HEK293 (cell line): ENCODE results near the gene ZNF467.
A peak's percentile ranks its signal among the peaks of the same experiment; 100 is the strongest.

Experiments
- CTCF ChIA-PET: fragments of 350-600 bp; formaldehyde crosslinking; extraction: SDS; loops from one replicate; lab custom pipeline; 2021; ENCODE audit warnings: antibody characterized with exemption; lab: Yijun Ruan, JAX
- POLR2A ChIA-PET: fragments of 300-600 bp; formaldehyde crosslinking; extraction: SDS; loops from one replicate; lab custom pipeline; 2020; ENCODE audit warnings: antibody characterized with exemption, inconsistent platforms; lab: Yijun Ruan, JAX
- H3K27ac ChIP-seq: fragments of 200-500 bp; sonication (Bioruptor generic); 2 replicates; pipeline ENCODE4 v1.5.1; 2014; ENCODE audit warnings: low read depth, low read length, control low read depth, inconsistent platforms; ENCODE audit errors: extremely low read depth
- H3K36me3 ChIP-seq, 2 experiments: fragments of 200-500 bp in 1 of 2; sonication (Bioruptor generic) in 1 of 2; 1 replicate in 1 of 2; 2 replicates in 1 of 2; pipeline ENCODE4 v1.5.1; 2014 to 2017; ENCODE audit warnings: inconsistent platforms in 2 of 2, low read length in 2 of 2; ENCODE audit not compliant: control insufficient read depth in 2 of 2, insufficient read depth in 1 of 2
- H3K4me1 ChIP-seq: fragments of 200-500 bp; sonication (Bioruptor generic); 2 replicates; pipeline ENCODE4 v1.5.1; 2014; ENCODE audit warnings: mild to moderate bottlenecking, low read length, inconsistent platforms; ENCODE audit not compliant: control insufficient read depth, insufficient read depth
- H3K4me3 ChIP-seq: 2 replicates; pipeline ENCODE4 v1.5.1; 2011; ENCODE audit warnings: low read depth, mild to moderate bottlenecking, control low read depth, low read length, moderate library complexity
- H3K9me3 ChIP-seq: fragments of 200-500 bp; sonication (Bioruptor generic); 2 replicates; pipeline ENCODE4 v1.5.1; 2014; ENCODE audit warnings: low read depth, low read length, inconsistent platforms; ENCODE audit not compliant: control insufficient read depth, insufficient read depth
- BCL11B ChIP-seq: fragments of 450-650 bp; formaldehyde crosslinking; IDR thresholded peaks from 2 replicates; pipeline ENCODE4 v1.5.1; 2016; ENCODE audit warnings: low read depth, missing biosample characterization, missing genetic modification characterization
- GLIS1 ChIP-seq: fragments of 450-650 bp; formaldehyde crosslinking; IDR thresholded peaks from 2 replicates; pipeline ENCODE4 v1.5.1; 2016; ENCODE audit warnings: missing biosample characterization, missing genetic modification characterization
- HOXA7 ChIP-seq: sonication (generic); formaldehyde crosslinking; IDR thresholded peaks from 2 replicates; pipeline ENCODE4 v1.8.1; 2022; ENCODE audit warnings: missing genetic modification reagents, borderline replicate concordance
- INSM2 ChIP-seq: fragments of 450-650 bp; formaldehyde crosslinking; IDR thresholded peaks from 2 replicates; pipeline ENCODE4 v1.5.1; 2016; ENCODE audit warnings: missing biosample characterization, missing genetic modification characterization
- ZEB2 ChIP-seq: fragments of 450-650 bp; formaldehyde crosslinking; IDR thresholded peaks from 2 replicates; pipeline ENCODE4 v1.5.1; 2016; ENCODE audit warnings: missing biosample characterization, missing genetic modification characterization
- ZFP41 ChIP-seq: fragments of 450-650 bp; formaldehyde crosslinking; IDR thresholded peaks from 2 replicates; pipeline ENCODE4 v1.5.1; 2016; ENCODE audit warnings: missing biosample characterization, missing genetic modification characterization, borderline replicate concordance
- ZNF404 ChIP-seq: fragments of 450-650 bp; formaldehyde crosslinking; IDR thresholded peaks from 2 replicates; pipeline ENCODE4 v1.5.1; 2017; ENCODE audit warnings: missing biosample characterization, missing genetic modification characterization
- ZNF488 ChIP-seq: fragments of 450-650 bp; formaldehyde crosslinking; IDR thresholded peaks from 2 replicates; pipeline ENCODE4 v1.5.1; 2016; ENCODE audit warnings: missing biosample characterization, missing genetic modification characterization
- ZNF558 ChIP-seq: fragments of 450-650 bp; formaldehyde crosslinking; IDR thresholded peaks from 2 replicates; pipeline ENCODE4 v1.5.1; 2016; ENCODE audit warnings: missing biosample characterization, missing genetic modification characterization
- ZNF658 ChIP-seq: fragments of 450-650 bp; formaldehyde crosslinking; IDR thresholded peaks from 2 replicates; pipeline ENCODE4; 2016; ENCODE audit warnings: missing biosample characterization, missing genetic modification characterization
- ZNF704 ChIP-seq: fragments of 450-650 bp; formaldehyde crosslinking; IDR thresholded peaks from 2 replicates; pipeline ENCODE4 v1.5.1; 2016; ENCODE audit warnings: missing biosample characterization, missing genetic modification characterization
- ZNF843 ChIP-seq: fragments of 450-650 bp; formaldehyde crosslinking; IDR thresholded peaks from 2 replicates; pipeline ENCODE4 v1.5.1; 2016; ENCODE audit warnings: missing biosample characterization, missing genetic modification characterization
- TF ChIP-seq, protein P1 (sequence below): fragments of 450-650 bp; formaldehyde crosslinking; IDR thresholded peaks from 2 replicates; pipeline ENCODE4; 2016; ENCODE audit warnings: missing biosample characterization, missing genetic modification characterization
- TF ChIP-seq, protein P2 (sequence below): fragments of 450-650 bp; formaldehyde crosslinking; IDR thresholded peaks from 2 replicates; pipeline ENCODE4 v1.5.1; 2016; ENCODE audit warnings: missing biosample characterization, missing genetic modification characterization, low read depth
- TF ChIP-seq, protein P3 (sequence below): fragments of 450-650 bp; formaldehyde crosslinking; IDR thresholded peaks from 2 replicates; pipeline ENCODE4 v1.5.1; 2016; ENCODE audit warnings: missing biosample characterization, missing genetic modification characterization
- TF ChIP-seq, protein P4 (sequence below): fragments of 450-650 bp; formaldehyde crosslinking; IDR thresholded peaks from 2 replicates; pipeline ENCODE4 v1.5.1; 2016; ENCODE audit warnings: missing biosample characterization, missing genetic modification characterization

Gene ZNF467

GRCh38 chr7:149719912-149720335, 53.5 kb downstream of the ZNF467 start (continued):
- TF ChIP-seq, protein P1, sequence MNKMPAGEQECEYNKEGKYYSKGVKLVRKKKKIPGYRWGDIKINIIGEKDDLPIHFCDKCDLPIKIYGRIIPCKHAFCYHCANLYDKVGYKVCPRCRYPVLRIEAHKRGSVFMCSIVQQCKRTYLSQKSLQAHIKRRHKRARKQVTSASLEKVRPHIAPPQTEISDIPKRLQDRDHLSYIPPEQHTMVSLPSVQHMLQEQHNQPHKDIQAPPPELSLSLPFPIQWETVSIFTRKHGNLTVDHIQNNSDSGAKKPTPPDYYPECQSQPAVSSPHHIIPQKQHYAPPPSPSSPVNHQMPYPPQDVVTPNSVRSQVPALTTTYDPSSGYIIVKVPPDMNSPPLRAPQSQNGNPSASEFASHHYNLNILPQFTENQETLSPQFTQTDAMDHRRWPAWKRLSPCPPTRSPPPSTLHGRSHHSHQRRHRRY (tag by site-specific recombination) = no peak
- TF ChIP-seq, protein P2, sequence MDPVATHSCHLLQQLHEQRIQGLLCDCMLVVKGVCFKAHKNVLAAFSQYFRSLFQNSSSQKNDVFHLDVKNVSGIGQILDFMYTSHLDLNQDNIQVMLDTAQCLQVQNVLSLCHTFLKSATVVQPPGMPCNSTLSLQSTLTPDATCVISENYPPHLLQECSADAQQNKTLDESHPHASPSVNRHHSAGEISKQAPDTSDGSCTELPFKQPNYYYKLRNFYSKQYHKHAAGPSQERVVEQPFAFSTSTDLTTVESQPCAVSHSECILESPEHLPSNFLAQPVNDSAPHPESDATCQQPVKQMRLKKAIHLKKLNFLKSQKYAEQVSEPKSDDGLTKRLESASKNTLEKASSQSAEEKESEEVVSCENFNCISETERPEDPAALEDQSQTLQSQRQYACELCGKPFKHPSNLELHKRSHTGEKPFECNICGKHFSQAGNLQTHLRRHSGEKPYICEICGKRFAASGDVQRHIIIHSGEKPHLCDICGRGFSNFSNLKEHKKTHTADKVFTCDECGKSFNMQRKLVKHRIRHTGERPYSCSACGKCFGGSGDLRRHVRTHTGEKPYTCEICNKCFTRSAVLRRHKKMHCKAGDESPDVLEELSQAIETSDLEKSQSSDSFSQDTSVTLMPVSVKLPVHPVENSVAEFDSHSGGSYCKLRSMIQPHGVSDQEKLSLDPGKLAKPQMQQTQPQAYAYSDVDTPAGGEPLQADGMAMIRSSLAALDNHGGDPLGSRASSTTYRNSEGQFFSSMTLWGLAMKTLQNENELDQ (tag by site-specific recombination) = no peak
- TF ChIP-seq ZNF658 (no peak), ZEB2 (tag by site-specific recombination) (no peak), BCL11B (tag by site-specific recombination) (no peak), ZNF488 (tag by site-specific recombination) (no peak), ZFP41 (no peak), ZNF704 (tag by site-specific recombination) (no peak), GLIS1 (tag by site-specific recombination) (peak; percentile 95; the same call in 1 of the 2 replicates)
- TF ChIP-seq, protein P3, sequence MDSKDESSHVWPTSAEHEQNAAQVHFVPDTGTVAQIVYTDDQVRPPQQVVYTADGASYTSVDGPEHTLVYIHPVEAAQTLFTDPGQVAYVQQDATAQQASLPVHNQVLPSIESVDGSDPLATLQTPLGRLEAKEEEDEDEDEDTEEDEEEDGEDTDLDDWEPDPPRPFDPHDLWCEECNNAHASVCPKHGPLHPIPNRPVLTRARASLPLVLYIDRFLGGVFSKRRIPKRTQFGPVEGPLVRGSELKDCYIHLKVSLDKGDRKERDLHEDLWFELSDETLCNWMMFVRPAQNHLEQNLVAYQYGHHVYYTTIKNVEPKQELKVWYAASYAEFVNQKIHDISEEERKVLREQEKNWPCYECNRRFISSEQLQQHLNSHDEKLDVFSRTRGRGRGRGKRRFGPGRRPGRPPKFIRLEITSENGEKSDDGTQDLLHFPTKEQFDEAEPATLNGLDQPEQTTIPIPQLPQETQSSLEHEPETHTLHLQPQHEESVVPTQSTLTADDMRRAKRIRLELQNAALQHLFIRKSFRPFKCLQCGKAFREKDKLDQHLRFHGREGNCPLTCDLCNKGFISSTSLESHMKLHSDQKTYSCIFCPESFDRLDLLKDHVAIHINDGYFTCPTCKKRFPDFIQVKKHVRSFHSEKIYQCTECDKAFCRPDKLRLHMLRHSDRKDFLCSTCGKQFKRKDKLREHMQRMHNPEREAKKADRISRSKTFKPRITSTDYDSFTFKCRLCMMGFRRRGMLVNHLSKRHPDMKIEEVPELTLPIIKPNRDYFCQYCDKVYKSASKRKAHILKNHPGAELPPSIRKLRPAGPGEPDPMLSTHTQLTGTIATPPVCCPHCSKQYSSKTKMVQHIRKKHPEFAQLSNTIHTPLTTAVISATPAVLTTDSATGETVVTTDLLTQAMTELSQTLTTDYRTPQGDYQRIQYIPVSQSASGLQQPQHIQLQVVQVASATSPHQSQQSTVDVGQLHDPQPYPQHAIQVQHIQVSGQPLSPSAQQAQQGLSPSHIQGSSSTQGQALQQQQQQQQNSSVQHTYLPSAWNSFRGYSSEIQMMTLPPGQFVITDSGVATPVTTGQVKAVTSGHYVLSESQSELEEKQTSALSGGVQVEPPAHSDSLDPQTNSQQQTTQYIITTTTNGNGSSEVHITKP (tag by site-specific recombination) = no peak

DNA sequence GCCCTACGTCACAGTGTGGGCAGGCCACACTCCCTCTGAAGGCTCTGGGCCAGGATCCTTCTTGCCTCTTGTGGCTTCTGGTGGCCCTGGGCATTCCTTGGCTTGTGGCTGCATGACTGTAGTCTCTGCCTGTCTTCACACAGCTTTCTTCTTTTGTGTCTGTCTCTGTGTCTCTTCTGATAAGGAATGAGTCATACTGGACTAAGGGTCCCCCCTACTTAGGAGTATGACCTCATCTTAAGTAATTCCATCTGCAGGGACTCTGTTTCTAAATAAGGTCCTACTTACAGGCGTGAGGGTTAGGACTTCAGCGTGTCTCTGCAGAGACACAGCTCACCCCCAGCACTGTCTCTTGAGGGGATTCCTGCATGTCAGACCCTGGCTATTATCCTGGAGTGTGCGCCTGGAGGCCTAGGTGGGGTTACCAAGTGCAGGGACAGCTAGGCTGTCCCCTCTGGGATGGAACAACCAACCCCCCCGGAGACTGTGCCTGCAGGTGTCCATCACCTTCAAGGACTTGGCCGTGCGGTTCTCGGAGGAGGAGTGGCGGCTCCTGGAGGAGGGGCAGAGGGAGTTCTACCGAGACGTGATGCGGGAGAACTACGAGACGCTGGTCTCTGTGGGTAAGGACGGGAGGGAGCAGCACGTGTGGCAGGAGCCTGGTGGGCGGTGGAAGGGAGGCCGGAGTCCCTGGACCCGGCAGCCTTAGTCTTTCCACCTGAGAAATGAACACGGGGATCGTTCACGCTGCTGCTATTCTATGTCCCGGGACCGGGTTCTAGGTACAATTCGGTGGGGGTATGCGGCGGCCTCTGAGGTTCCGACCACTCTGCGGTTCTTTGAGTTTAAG, 54.1 kb downstream of the ZNF467 start:
- Histone ChIP-seq H3K9me3 (no peaks in the 10 kb centered on the region), H3K4me1 (no peaks in the 10 kb centered on the region), H3K4me3 (no peak overlapping the region), H3K27ac (no peak overlapping the region), H3K36me3 (peaks cover 0 to 59% of the 10 kb centered on the region in 2 experiments; a peak in 1 of 3 replicates)
- POLR2A ChIA-PET = interaction anchor here (0.6 to 0.8 kb wide), 2 partner anchors 11 to 607 kb away, joined by 3 read pairs; no protein-coding TSS in a partner anchor
- CTCF ChIA-PET = interaction anchor here (0.7 to 1.3 kb wide), 3 partner anchors 15 to 23 kb away, joined by 3 to 5 read pairs (median 3); no protein-coding TSS in a partner anchor
- TF ChIP-seq ZNF558 (tag by site-specific recombination) (peak; percentile 96), HOXA7 (CRISPR knock-in tag) (no peak), ZNF843 (tag by site-specific recombination) (peak; percentile 65; the same call in 1 of the 2 replicates), ZEB2 (tag by site-specific recombination) (peak; percentile 91), INSM2 (tag by site-specific recombination) (peak; percentile 98), ZNF404 (no peak)
- TF ChIP-seq, protein P4, sequence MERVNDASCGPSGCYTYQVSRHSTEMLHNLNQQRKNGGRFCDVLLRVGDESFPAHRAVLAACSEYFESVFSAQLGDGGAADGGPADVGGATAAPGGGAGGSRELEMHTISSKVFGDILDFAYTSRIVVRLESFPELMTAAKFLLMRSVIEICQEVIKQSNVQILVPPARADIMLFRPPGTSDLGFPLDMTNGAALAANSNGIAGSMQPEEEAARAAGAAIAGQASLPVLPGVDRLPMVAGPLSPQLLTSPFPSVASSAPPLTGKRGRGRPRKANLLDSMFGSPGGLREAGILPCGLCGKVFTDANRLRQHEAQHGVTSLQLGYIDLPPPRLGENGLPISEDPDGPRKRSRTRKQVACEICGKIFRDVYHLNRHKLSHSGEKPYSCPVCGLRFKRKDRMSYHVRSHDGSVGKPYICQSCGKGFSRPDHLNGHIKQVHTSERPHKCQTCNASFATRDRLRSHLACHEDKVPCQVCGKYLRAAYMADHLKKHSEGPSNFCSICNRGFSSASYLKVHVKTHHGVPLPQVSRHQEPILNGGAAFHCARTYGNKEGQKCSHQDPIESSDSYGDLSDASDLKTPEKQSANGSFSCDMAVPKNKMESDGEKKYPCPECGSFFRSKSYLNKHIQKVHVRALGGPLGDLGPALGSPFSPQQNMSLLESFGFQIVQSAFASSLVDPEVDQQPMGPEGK (tag by site-specific recombination) = peak; percentile 88; the same call in 1 of the 2 replicates
- TF ChIP-seq, protein P3 (tag by site-specific recombination) = peak; percentile 56
